Naive thymus-derived CD8-positive, alpha-beta T cell (primary cell): ENCODE data around the gene ORMDL3. TPM values are rescaled to one million over a fixed set of nuclear protein-coding genes. Genes with fewer than 3 reads are reported as not detected.

Experiments used
- ATAC-seq, 2 donors: fragments of 150-1000 bp; cut with Tn5 transposase in 1 of 2; sonication (Bioruptor Pico), chemical (Tn5 transposase) in 1 of 2; 1 replicate in 1 of 2; 2 replicates in 1 of 2; pipeline ENCODE4 v1.10.0; 2021; ENCODE audit warnings: mild to moderate bottlenecking in 2 of 2, moderate library complexity in 2 of 2
- POLR2A ChIA-PET: fragments of 350-600 bp; sonication (Branson Sonifier 250); formaldehyde crosslinking; loops from one replicate; lab custom pipeline; 2021; ENCODE audit warnings: antibody characterized with exemption; lab: Charles Lee
- DNase-seq, 10 donors: peaks; one replicate each; pipeline versions ENCODE4 v3.0.0 to v3.0.0-alpha.2; 2020 to 2022
- H3K27ac Mint-ChIP-seq, 10 donors: one replicate each; pipeline ENCODE4 v1.8.0; 2020 to 2022; ENCODE audit warnings: mild to moderate bottlenecking in 10 of 10, mixed read lengths in 10 of 10, moderate library complexity in 4 of 10, inconsistent platforms in 1 of 10
- H3K27me3 Mint-ChIP-seq, 5 donors: one replicate each; pipeline ENCODE4 v1.8.0; 2021 to 2022; ENCODE audit warnings: mixed read lengths in 5 of 5
- H3K36me3 Mint-ChIP-seq, 3 donors: one replicate each; pipeline ENCODE4 v1.8.0; 2020 to 2022; ENCODE audit warnings: mixed read lengths in 3 of 3, mild to moderate bottlenecking in 2 of 3, inconsistent platforms in 1 of 3
- H3K4me1 Mint-ChIP-seq, 4 donors: one replicate each; pipeline ENCODE4 v1.8.0; 2021 to 2022; ENCODE audit warnings: mixed read lengths in 4 of 4
- H3K4me3 Mint-ChIP-seq, 10 donors: one replicate each; pipeline ENCODE4 v1.8.0; 2020 to 2022; ENCODE audit warnings: mild to moderate bottlenecking in 10 of 10, mixed read lengths in 10 of 10, moderate library complexity in 6 of 10, inconsistent platforms in 1 of 10
- H3K9me3 Mint-ChIP-seq, 9 donors: one replicate each; pipeline ENCODE4 v1.8.0; 2020 to 2022; ENCODE audit warnings: mixed read lengths in 9 of 9, mild to moderate bottlenecking in 3 of 9, inconsistent platforms in 1 of 9, moderate library complexity in 1 of 9
- polyA plus RNA-seq, 3 donors: library from polyadenylated mRNA; unstranded; fragments of 300-500 nt; fragmentation: Illumina TruSeq; gene quantifications; one replicate each; pipeline ENCODE4 v1.2.3, GENCODE V29; 2021
- total RNA-seq, 8 experiments: library from RNA in 2 of 8; stranded (reverse) in 2 of 8; gene quantifications; one replicate each; pipeline ENCODE4 v1.2.3 and lab custom pipeline; 2021 to 2026

The ORMDL3 gene
- total and polyA plus RNA-seq, 5 experiments from 2014 or later, result 100 to 335 (median 192) TPM

DNA sequence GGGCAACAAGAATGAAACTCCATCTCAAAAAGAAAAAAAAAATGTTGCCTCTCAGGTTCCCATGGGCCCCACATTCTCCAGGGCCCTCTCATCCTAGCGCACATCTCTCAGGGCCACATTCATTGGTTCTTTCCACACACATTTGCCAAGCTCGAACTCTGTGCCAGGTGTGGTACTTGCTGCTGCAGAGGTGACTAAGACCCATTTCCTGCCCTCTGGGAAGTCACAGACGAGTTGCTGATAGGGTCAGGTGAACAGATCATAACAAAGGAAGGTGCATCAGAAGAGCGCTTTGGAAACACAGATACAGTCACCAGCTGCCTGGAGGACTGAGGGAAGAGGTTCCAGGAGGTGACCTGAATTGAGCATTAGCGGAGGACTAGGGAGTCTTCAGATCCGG is 36.4 kb upstream of the ORMDL3 start:
- Mint-ChIP-seq H3K27ac (peak overlapping the region; percentile 2 to 98 (median 78)), H3K27me3 (peaks cover 0 to 3% (median 0%) of the 10 kb centered on the region in 5 donors), H3K4me1 (peaks cover 16 to 38% (median 35%) of the 10 kb centered on the region in 4 donors), H3K9me3 (peaks cover 0 to 1% (median 0%) of the 10 kb centered on the region in 9 donors), H3K4me3 (peak overlapping the region in 8 of 10 donors; percentile 19 to 78 (median 56)), H3K36me3 (no peaks in the 10 kb centered on the region)
- POLR2A ChIA-PET, result interaction anchor here (0.6 to 4.8 kb wide), 7 partner anchors 9 to 535 kb away, joined by 3 to 25 read pairs (median 4); partner anchors contain the start of gene PSMD3
- ATAC-seq, result peak; percentile 76 to 80
- DNase-seq, result peak in 4 of 10 donors; percentile 26 to 71 (median 39)

DNA sequence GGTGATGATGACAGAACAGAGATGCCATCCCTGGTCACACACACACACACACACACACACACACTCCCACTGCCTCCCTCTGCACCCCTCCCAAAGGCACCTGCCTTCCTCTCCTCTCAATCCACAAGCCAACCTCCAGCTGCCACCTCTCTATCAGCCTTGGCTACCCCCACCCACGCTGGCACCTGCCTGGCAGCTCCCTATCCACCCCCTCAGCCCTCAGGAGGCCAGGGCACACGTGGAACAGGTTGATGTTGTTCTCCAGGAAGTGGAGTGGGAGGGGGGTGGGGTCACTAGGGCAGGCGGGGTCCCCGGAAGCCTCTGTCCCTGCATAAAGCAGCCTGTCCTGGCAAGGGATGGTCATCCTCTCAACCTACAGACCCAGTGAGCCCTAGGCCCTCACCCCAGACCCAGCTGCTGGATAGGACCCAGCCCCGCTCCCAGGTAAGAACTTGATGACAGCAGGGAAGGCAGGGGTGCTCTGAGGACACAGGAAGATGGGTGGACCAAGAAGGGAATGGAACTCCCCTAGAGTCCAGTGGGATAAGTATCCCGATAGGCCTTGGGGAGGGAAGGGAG is 35.3 kb upstream of the ORMDL3 start, which contains the start of gene GSDMA:
Gene GSDMA (plus strand): TSS at position 363 of the 579 bp plus-strand sequence. CDS start 2,684 bp downstream, outside the sequence.
- no peak for ATAC-seq
- no peaks in the 10 kb centered on the region for H3K36me3 Mint-ChIP-seq
- peaks cover 0 to 3% (median 0%) of the 10 kb centered on the region in 5 donors for H3K27me3 Mint-ChIP-seq
- POLR2A ChIA-PET, result interaction anchor here (0.7 to 4.8 kb wide), 3 partner anchors 18 to 37 kb away, joined by 4 to 25 read pairs (median 4); partner anchors contain the start of gene PSMD3
- H3K27ac Mint-ChIP-seq, result peak within 1 kb of the TSS; percentile 32 to 98 (median 86)
- no peak for DNase-seq
- H3K9me3 Mint-ChIP-seq, result peaks cover 0 to 1% (median 0%) of the 10 kb centered on the region in 9 donors
- peak within 1 kb of the TSS in 8 of 10 donors; percentile 19 to 78 (median 56) for H3K4me3 Mint-ChIP-seq
- H3K4me1 Mint-ChIP-seq, result peaks cover 17 to 41% (median 37%) of the 10 kb centered on the region in 4 donors

DNA sequence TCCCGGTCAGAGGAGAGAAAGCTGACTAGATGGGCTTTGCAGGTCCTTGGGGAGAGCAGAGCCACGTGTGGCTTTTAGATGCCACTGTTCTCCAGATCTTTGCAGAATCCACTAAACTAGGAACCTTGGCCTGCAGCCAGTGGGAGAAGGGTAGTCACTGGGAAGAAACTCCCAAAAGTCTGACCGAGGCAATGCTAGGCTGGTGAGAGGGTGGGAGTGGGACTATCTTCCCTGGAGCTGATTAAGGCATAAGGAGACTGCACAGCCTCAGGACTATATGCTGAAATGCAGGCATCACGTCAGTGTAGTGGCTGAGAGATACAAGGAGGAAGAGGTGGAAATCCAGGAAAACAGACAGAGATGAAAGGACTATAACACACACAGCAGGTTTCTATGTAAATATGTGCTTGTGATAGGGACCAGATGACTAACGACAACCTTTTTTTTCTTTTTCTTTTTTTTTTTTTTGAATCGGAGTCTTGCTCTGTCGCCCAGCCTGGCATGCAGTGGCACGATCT is 33.2 kb upstream of the ORMDL3 start:
- peak overlapping the region in 1 of 10 donors; percentile 57 for H3K27ac Mint-ChIP-seq
- peaks cover 0 to 1% (median 0%) of the 10 kb centered on the region in 9 donors for H3K9me3 Mint-ChIP-seq
- POLR2A ChIA-PET, result interaction anchor here (0.6 to 3.6 kb wide), 4 partner anchors 19 to 157 kb away, joined by 3 to 29 read pairs (median 5); partner anchors contain the start of gene PSMD3
- peaks cover 0 to 2% (median 0%) of the 10 kb centered on the region in 5 donors for H3K27me3 Mint-ChIP-seq
- no peak for ATAC-seq
- no peaks in the 10 kb centered on the region for H3K36me3 Mint-ChIP-seq
- peaks cover 17 to 41% (median 37%) of the 10 kb centered on the region in 4 donors for H3K4me1 Mint-ChIP-seq
- H3K4me3 Mint-ChIP-seq, result no peak overlapping the region
- DNase-seq, result no peak

GRCh38 chr17:39955726-39956225 is 28.4 kb upstream of the ORMDL3 start:
- POLR2A ChIA-PET, result interaction anchor here (1.2 to 3.7 kb wide), 3 partner anchors 25 to 30 kb away, joined by 3 to 29 read pairs (median 4); partner anchors contain the start of genes LRRC3C, ORMDL3 and PSMD3
- DNase-seq (no peak), ATAC-seq (no peak)
- Mint-ChIP-seq H3K27me3 (no peaks in the 10 kb centered on the region), H3K9me3 (no peaks in the 10 kb centered on the region), H3K4me3 (peak overlapping the region in 1 of 10 donors; percentile 9), H3K27ac (peak overlapping the region in 5 of 10 donors; percentile 39 to 68 (median 56)), H3K36me3 (no peaks in the 10 kb centered on the region), H3K4me1 (peaks cover 7 to 26% (median 23%) of the 10 kb centered on the region in 4 donors)

- ATAC-seq (no peak), DNase-seq (no peak)
- Mint-ChIP-seq H3K36me3 (no peaks in the 10 kb centered on the region), H3K27me3 (no peaks in the 10 kb centered on the region), H3K27ac (peak overlapping the region in 5 of 10 donors; percentile 25 to 69 (median 52)), H3K4me1 (peaks cover 11 to 24% (median 24%) of the 10 kb centered on the region in 4 donors), H3K9me3 (no peaks in the 10 kb centered on the region), H3K4me3 (peak overlapping the region in 2 of 10 donors; percentile 6 to 13)
- POLR2A ChIA-PET, result interaction anchor here (0.7 to 3.7 kb wide), 7 partner anchors 9 to 278 kb away, joined by 3 to 29 read pairs (median 3); partner anchors contain the start of genes LRRC3C, ORMDL3 and PSMD3
These were observed 27.5 kb upstream of the ORMDL3 start for GRCh38 chr17:39954876-39955275.

- Mint-ChIP-seq H3K4me1 (peaks cover 7 to 29% (median 25%) of the 10 kb centered on the region in 4 donors), H3K27me3 (no peaks in the 10 kb centered on the region), H3K9me3 (no peaks in the 10 kb centered on the region), H3K36me3 (no peaks in the 10 kb centered on the region), H3K27ac (peak overlapping the region; percentile 65 to 95 (median 87)), H3K4me3 (peak overlapping the region; percentile 78 to 93 (median 84))
- DNase-seq (no peak), ATAC-seq (no peak)
- POLR2A ChIA-PET, result interaction anchor here (1.2 to 7.1 kb wide), 4 partner anchors 10 to 33 kb away, joined by 4 to 46 read pairs (median 18); partner anchors contain the start of genes LRRC3C, ORMDL3 and PSMD3
These were observed 26.1 kb upstream of the ORMDL3 start for GRCh38 chr17:39953471-39953888.

DNA sequence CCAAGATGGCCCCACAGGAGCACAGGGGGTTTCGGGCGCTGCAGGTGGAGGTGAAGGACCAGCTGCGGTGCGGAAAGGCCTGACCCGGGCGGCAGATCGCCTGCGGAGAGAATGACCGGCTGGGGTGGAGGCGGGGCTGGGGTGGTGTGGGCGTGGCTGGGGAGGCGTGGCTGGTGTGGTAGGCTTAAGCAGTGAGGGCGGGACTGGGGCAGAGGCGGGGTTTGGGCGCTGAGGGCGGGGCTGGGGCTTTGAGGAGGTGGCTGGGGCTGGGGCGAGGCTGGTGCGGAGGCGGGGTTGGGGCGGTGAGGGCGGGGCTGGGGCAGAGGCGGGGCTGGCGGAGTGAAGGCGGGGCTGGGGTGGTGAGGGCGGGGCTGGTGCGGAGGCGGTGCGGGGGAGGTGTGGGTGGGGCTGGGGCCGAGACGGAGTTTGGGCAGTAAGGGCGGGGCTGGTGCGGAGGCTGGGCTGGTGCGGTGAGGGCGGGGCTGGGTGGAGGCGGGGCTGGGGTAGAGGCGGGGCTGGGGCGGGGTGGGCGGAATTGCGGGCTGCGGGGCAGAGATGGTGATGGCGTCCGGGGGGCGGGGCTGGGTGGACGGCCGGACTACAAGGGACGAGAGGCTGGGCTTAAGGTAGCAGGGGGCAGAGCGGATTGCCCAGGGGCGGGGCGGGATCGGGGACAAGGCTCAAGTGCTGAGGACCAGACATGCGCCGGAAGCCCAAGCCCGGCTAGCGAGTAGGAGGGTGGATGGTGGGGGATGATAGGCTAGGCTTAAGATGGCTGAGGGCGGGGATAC is 25.5 kb upstream of the ORMDL3 start:
- POLR2A ChIA-PET, result interaction anchor here (1.2 to 7.1 kb wide), 3 partner anchors 26 to 33 kb away, joined by 4 to 46 read pairs (median 29); partner anchors contain the start of genes LRRC3C, ORMDL3 and PSMD3
- H3K4me1 Mint-ChIP-seq, result peaks cover 7 to 35% (median 31%) of the 10 kb centered on the region in 4 donors
- H3K27ac Mint-ChIP-seq, result peak overlapping the region; percentile 65 to 95 (median 88)
- ATAC-seq, result peak; percentile 85 to 87
- H3K4me3 Mint-ChIP-seq, result peak overlapping the region; percentile 78 to 93 (median 84)
- H3K9me3 Mint-ChIP-seq, result no peaks in the 10 kb centered on the region
- H3K27me3 Mint-ChIP-seq, result no peaks in the 10 kb centered on the region
- no peaks in the 10 kb centered on the region for H3K36me3 Mint-ChIP-seq
- DNase-seq, result peak; percentile 85 to 99 (median 92)

DNA sequence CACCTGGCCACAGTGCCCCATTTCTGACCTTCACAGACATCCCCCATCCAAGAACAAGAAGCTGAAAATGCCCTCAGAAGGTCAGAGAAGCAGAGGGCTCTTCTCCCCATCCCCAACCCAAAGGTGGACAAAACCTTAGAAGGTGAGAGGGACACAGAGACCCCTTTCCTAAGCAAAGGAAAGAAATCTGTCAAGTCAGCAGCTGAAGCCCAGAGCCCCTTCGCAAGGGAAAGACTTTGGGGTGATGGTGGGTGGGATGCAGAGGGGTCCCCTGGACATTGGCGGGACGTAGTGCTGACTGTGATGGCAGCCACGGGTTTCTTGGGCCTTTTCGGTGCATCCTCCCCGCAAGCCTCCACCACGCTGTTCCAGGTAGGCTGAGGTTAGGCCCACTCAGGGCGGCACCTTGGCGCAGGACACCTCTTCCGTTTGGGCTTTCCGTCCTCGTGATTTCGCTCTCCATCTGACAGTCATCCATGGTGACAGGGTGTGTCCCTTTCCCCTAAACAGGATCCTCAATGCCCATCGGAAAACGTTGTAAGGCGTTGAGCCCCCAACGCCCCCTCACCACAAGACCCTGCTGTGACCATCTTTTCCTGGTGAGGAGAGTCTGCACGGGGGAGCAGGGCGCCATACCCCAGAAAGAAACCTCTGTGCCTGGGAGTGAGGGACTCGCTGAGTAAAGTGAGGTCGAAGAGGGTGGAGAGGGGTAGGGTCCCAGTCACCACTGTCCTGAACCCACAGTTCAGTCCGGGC is 24.7 kb upstream of the ORMDL3 start:
- peak overlapping the region; percentile 50 to 93 (median 70) for H3K4me3 Mint-ChIP-seq
- POLR2A ChIA-PET, result interaction anchor here (3.7 to 7.1 kb wide), 2 partner anchors 26 to 28 kb away, joined by 29 to 46 read pairs; partner anchors contain the start of genes LRRC3C, ORMDL3 and PSMD3
- no peaks in the 10 kb centered on the region for H3K27me3 Mint-ChIP-seq
- peaks cover 14 to 43% (median 39%) of the 10 kb centered on the region in 4 donors for H3K4me1 Mint-ChIP-seq
- ATAC-seq (peak; percentile 2 to 14), DNase-seq (no peak)
- H3K36me3 Mint-ChIP-seq, result no peaks in the 10 kb centered on the region
- no peaks in the 10 kb centered on the region for H3K9me3 Mint-ChIP-seq
- H3K27ac Mint-ChIP-seq, result peak overlapping the region in 8 of 10 donors; percentile 16 to 88 (median 52)

DNA sequence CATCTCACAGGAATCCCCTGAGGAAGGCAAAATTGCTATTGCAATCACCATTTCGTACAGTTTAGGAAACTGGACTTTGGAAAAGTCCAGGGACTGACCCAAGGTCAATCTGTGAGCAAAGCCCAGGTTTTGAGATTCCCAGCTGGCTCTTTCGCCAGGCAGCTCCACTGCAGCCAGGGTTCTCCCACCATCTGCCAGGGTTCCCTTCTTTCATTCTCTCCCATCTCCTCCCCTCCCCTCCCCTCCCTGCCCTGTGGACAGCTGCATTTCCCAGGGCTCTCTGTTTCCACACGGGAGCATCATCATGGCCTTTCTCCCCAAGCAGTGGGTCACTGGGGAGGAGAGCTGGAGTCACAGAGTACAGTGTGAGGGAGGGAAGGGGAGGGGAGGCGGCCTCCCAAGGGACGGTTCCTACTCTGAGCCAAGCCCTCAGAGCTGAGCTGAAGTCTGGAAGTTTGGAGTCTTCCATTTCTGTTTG is 23.5 kb upstream of the ORMDL3 start:
- Mint-ChIP-seq H3K27me3 (no peaks in the 10 kb centered on the region), H3K36me3 (no peaks in the 10 kb centered on the region), H3K4me3 (peak overlapping the region in 2 of 10 donors; percentile 25 to 38), H3K27ac (peak overlapping the region in 1 of 10 donors; percentile 60), H3K9me3 (no peaks in the 10 kb centered on the region), H3K4me1 (peaks cover 14 to 43% (median 39%) of the 10 kb centered on the region in 4 donors)
- ATAC-seq, result no peak
- POLR2A ChIA-PET, result interaction anchor here (7.1 kb wide), 1 partner anchor 24 kb away, joined by 46 read pairs; the partner anchor contains the start of genes LRRC3C and ORMDL3
- DNase-seq, result no peak

- H3K27me3 Mint-ChIP-seq, result no peaks in the 10 kb centered on the region
These were observed 21.6 kb upstream of the ORMDL3 start for GRCh38 chr17:39949028-39949427.

More at GRCh38 chr17:39949028-39949427, 21.6 kb upstream of the ORMDL3 start:
- no peak for ATAC-seq
- Mint-ChIP-seq H3K27ac (peak overlapping the region in 8 of 10 donors; percentile 19 to 89 (median 60)), H3K9me3 (no peaks in the 10 kb centered on the region), H3K4me1 (peaks cover 14 to 41% (median 39%) of the 10 kb centered on the region in 4 donors), H3K36me3 (no peaks in the 10 kb centered on the region), H3K4me3 (no peak overlapping the region)
- no peak for DNase-seq
- POLR2A ChIA-PET, result interaction anchor here (7.1 kb wide), 1 partner anchor 22 kb away, joined by 46 read pairs; the partner anchor contains the start of genes LRRC3C and ORMDL3
